H1 (cell line): ENCODE results near the gene EGR4. TPM values are rescaled to one million over a fixed set of nuclear protein-coding genes. Genes with fewer than 3 reads are reported as not detected.

ENCODE experiments used
- CHD2 ChIP-seq: IDR thresholded peaks from 2 replicates; pipeline ENCODE4 v1.6.1; 2012; ENCODE audit warnings: low read length, improper control_type of control experiment
- CTBP2 ChIP-seq: IDR thresholded peaks from 2 replicates; pipeline ENCODE4 v1.7.0; 2011; ENCODE audit warnings: borderline replicate concordance, mild to moderate bottlenecking, moderate library complexity, mixed read lengths, low read length; ENCODE audit not compliant: insufficient read depth, insufficient read length
- E2F6 ChIP-seq: IDR thresholded peaks from 2 replicates; pipeline ENCODE4 v1.6.1; 2012; ENCODE audit warnings: inconsistent platforms
- EZH2 ChIP-seq: fragments of 200-600 bp; sonication (generic); IDR thresholded peaks from 2 replicates; pipeline ENCODE4 v1.7.1; 2012; ENCODE audit warnings: low read depth, mild to moderate bottlenecking, moderate library complexity, low read length, inconsistent platforms; ENCODE audit not compliant: severe bottlenecking
- NANOG ChIP-seq: IDR thresholded peaks from 2 replicates; pipeline ENCODE4 v1.6.1; 2011; ENCODE audit warnings: low read length, low read depth, mild to moderate bottlenecking, inconsistent platforms; ENCODE audit not compliant: insufficient read depth, poor library complexity, severe bottlenecking
- RAD21 ChIP-seq, 2 experiments: IDR thresholded peaks in 1 of 2; conservative IDR thresholded peaks in 1 of 2; 2 replicates each; pipeline ENCODE4 v1.6.1; 2011; ENCODE audit warnings: low read depth in 2 of 2, low read length in 2 of 2, improper control_type of control experiment in 1 of 2, inconsistent platforms in 1 of 2, mild to moderate bottlenecking in 1 of 2, moderate library complexity in 1 of 2
- SIRT6 ChIP-seq: IDR thresholded peaks from one replicate; pipeline ENCODE4 v1.7.1; 2012; ENCODE audit warnings: low read length, inconsistent platforms
- SRF ChIP-seq: IDR thresholded peaks from 2 replicates; pipeline ENCODE4 v1.6.1; 2011; ENCODE audit warnings: mild to moderate bottlenecking, low read depth, low read length, moderate library complexity
- TEAD4 ChIP-seq: IDR thresholded peaks from 2 replicates; pipeline ENCODE4 v1.6.1; 2012; ENCODE audit warnings: low read depth, low read length, inconsistent platforms, mixed read lengths
- polyA plus RNA-seq, 7 experiments: library from polyadenylated mRNA; depleted of rRNA in 3 of 7; stranded (reverse) in 5 of 7; unstranded in 2 of 7; fragments of >200 nt in 5 of 7; fragments of 200-250 nt in 2 of 7; gene quantifications; 1 replicate in 5 of 7; 2 replicates in 1 of 7; 4 replicates in 1 of 7; pipeline versions ENCODE4 v1.2.1 to v1.2.3, GENCODE V29; 2011 to 2013; ENCODE audit warnings: missing spikeins in 2 of 7, mixed read lengths in 2 of 7
- total RNA-seq: library from RNA; stranded (reverse); fragmentation: NEBNext Ultra II Directional; extraction: Animal tissue kit (Norgen Biotek cat#: 25700); gene quantifications from 2 replicates; pipeline ENCODE4 v1.2.1, GENCODE V29; 2021

EGR4 gene
- total and polyA plus RNA-seq, 2 of the 8 experiments (the other 6 are each of a cell fraction or from before 2014, with no cell fraction given), result 0.20 TPM; not detected in 1

DNA sequence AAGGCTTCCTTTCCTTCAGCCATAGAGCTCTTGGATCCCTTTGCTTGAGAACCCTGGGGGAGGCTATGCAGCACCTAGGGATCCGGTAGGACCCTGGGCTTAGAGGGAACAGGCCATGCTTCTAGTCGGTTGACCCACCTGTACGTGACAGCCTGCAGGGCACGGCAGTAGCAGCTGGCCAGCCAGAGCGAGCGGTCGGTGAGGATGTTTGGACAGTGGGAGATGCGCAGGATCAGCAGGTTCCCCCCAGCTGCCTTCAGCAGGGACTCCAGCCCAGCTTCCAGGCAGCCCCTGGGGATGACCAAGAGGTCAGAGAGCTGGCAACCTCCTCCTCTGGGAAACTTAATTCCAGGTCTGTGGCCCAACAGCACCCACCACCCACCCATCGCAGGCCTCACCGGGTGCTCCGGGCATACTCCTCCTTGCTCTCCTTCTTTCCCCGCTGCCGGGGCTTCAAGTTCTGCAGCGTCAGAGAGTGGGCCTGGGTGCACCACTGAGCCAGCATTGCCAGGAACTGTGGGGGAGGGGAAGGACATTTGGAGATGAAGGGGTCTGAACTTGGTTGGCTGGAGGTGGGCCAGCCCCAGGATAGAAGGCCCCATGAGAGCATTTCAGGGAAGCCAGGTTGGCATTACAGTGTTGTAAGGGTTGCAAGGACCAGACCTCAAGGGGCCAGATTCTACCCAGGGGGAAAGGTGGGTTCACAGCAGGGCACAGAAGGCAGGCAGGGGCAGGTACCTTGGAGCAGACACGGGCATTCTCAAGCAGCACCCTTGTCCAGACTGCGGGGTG lies 29.6 kb downstream of the EGR4 start (continued):
- no peak for TF ChIP-seq RAD21 (IDR thresholded peaks at IDR 0.05 in 1 of 2, conservative IDR thresholded peaks at IDR 0.05 in 1 of 2; ENCODE audit: low read depth in 2 of 2, low read length in 2 of 2)
- no peak for TF ChIP-seq EZH2
- TF ChIP-seq SIRT6, result no peak
- no peak for TF ChIP-seq CTBP2
- TF ChIP-seq E2F6, result no peak
- no peak for TF ChIP-seq SRF
- no peak for TF ChIP-seq TEAD4
- TF ChIP-seq NANOG, result no peak
- no peak for TF ChIP-seq CHD2
